PC-3 (cell line): ENCODE data around the gene NYAP2. TPM values are rescaled to one million over a fixed set of nuclear protein-coding genes. Genes with fewer than 3 reads are reported as not detected.

Experiments
- ATAC-seq: fragments of 200-7000 bp; cut with Tn5 transposase; 2 replicates; pipeline ENCODE4 v1.9.1; 2020; ENCODE audit warnings: mild to moderate bottlenecking, moderate library complexity
- BruUV-seq: library from RNA; stranded (reverse); fragments of 400-500 nt; replicated peaks from 2 replicates; lab custom pipeline; 2021; lab: Mats Ljungman, UMichigan
- CTCF ChIA-PET: fragments of 300-600 bp; sonication (Branson Sonifier 250); formaldehyde crosslinking; loops from one replicate; lab custom pipeline; 2022; ENCODE audit warnings: antibody characterized with exemption; lab: Charles Lee
- POLR2A ChIA-PET: fragments of 300-600 bp; sonication (Branson Sonifier 250); formaldehyde crosslinking; loops from one replicate; lab custom pipeline; 2022; ENCODE audit warnings: antibody characterized with exemption; ENCODE audit not compliant: unreplicated experiment; lab: Charles Lee
- DNase-seq: peaks from one replicate; pipeline ENCODE4 v3.0.0-alpha.2; 2015
- H2AFZ ChIP-seq: fragments of 300-600 bp; sonication (generic); 2 replicates; pipeline ENCODE4 v1.6.0; 2016; ENCODE audit warnings: antibody characterized with exemption, low read length
- H3F3A ChIP-seq: fragments of 300-600 bp; sonication (generic); one replicate; pipeline ENCODE4 v1.6.0; 2017; ENCODE audit warnings: antibody characterized with exemption, low read length, control low read depth, mild to moderate bottlenecking; ENCODE audit not compliant: unreplicated experiment
- H3K27ac ChIP-seq: fragments of 300-600 bp; sonication (generic); 2 replicates; pipeline ENCODE4 v1.5.1; 2016; ENCODE audit warnings: mild to moderate bottlenecking, low read length
- H3K27me3 ChIP-seq: fragments of 300-600 bp; sonication (generic); 2 replicates; pipeline ENCODE4 v1.6.1; 2016; ENCODE audit warnings: low read length, mixed read lengths
- H3K36me3 ChIP-seq: fragments of 300-600 bp; sonication (generic); 2 replicates; pipeline ENCODE4 v1.6.1; 2016; ENCODE audit warnings: low read depth, mixed run types, low read length, mixed read lengths
- H3K4me1 ChIP-seq: fragments of 300-600 bp; sonication (generic); 2 replicates; pipeline ENCODE4 v1.5.1; 2016; ENCODE audit warnings: low read length; ENCODE audit not compliant: insufficient read depth
- H3K4me2 ChIP-seq: fragments of 300-600 bp; sonication (generic); 2 replicates; pipeline ENCODE4 v1.6.0; 2016; ENCODE audit warnings: low read length
- H3K4me3 ChIP-seq: fragments of 300-600 bp; sonication (generic); 2 replicates; pipeline ENCODE4 v1.5.1; 2016; ENCODE audit warnings: mild to moderate bottlenecking, low read length, mixed read lengths
- H3K79me2 ChIP-seq: fragments of 300-600 bp; sonication (generic); 2 replicates; pipeline ENCODE4 v1.6.1; 2017; ENCODE audit warnings: low read length, mixed read lengths
- H3K9ac ChIP-seq: fragments of 300-600 bp; sonication (generic); 2 replicates; pipeline ENCODE4 v1.6.0; 2016; ENCODE audit warnings: mild to moderate bottlenecking, low read length
- H3K9me2 ChIP-seq: fragments of 300-600 bp; sonication (generic); replicated peaks from 2 replicates; pipeline ENCODE4 v1.6.1; 2016; ENCODE audit warnings: mixed run types, low read length, mixed read lengths
- H3K9me3 ChIP-seq: fragments of 300-600 bp; sonication (generic); 2 replicates; pipeline ENCODE4 v1.6.1; 2016; ENCODE audit warnings: low read length, mixed read lengths
- H4K20me1 ChIP-seq: fragments of 300-600 bp; sonication (generic); 2 replicates; pipeline ENCODE4 v1.6.1; 2016; ENCODE audit warnings: low read length, mixed read lengths
- EZH2 ChIP-seq: fragments of 300-600 bp; sonication (generic); IDR thresholded peaks from one replicate; pipeline ENCODE4 v1.6.1; 2017; ENCODE audit warnings: antibody characterized with exemption, mild to moderate bottlenecking, low read length; ENCODE audit not compliant: unreplicated experiment
- EZH2phosphoT487 ChIP-seq: fragments of 300-600 bp; sonication (generic); IDR thresholded peaks from 2 replicates; pipeline ENCODE4 v1.6.1; 2018; ENCODE audit warnings: mild to moderate bottlenecking, antibody characterized with exemption, low read length, borderline replicate concordance
- intact Hi-C: fragments of 100-400 bp; cut with micrococcal nuclease; formaldehyde crosslinking; loops from 2 replicates; pipeline ENCODE4 v1.9.0; 2023
- total RNA-seq: library from RNA; depleted of rRNA; stranded (reverse); fragments of >200 nt; gene quantifications from 2 replicates; pipeline ENCODE4 v1.2.3, GENCODE V29; 2014
- TF ChIP-seq, protein P1 (sequence below): fragments of 300-600 bp; sonication (generic); conservative IDR thresholded peaks from 2 replicates; pipeline ENCODE4 v1.5.1; 2017; ENCODE audit warnings: antibody characterized with exemption, low read depth, mild to moderate bottlenecking, low read length

NYAP2 gene
- total RNA-seq, 1 experiment from 2014 or later: not detected

DNA sequence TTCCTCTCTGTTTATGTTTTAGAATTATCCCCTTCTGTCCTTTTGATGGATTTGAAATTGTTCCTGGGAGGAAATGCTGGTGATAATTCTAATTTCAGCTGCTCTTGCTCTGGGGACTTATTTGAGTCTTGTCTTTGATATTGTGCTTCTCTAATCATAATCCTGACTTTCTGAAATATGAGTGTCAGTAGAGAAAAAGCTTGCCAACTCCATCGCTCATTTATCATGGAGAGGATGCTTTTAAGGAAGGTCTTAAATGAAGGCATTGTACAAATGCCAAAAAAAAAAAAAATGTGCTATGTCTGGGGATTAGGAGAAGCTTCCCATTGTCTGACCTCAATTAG is 159.5 kb downstream of the NYAP2 start:
- no peaks in the 10 kb centered on the region for H3K36me3 ChIP-seq
- H3K27me3 ChIP-seq: peaks cover 38% of the 10 kb centered on the region
- intact Hi-C loops: loop anchor here (10.0 kb wide), 1 partner anchor 434 kb away; no protein-coding TSS in a partner anchor
- no peaks in the 10 kb centered on the region for H3K9me3 ChIP-seq
- H3K4me1 ChIP-seq: peaks cover 7% of the 10 kb centered on the region; the same call in 1 of the 2 replicates
- H3K27ac ChIP-seq: no peak overlapping the region
- H3F3A ChIP-seq: no peaks in the 10 kb centered on the region
- H2AFZ ChIP-seq: no peak overlapping the region
- no peaks in the 10 kb centered on the region for H3K9me2 ChIP-seq
- ChIA-PET CTCF (no interaction called here), POLR2A (no interaction called here)
- no peaks in the 10 kb centered on the region for H3K79me2 ChIP-seq
- no peak for ATAC-seq
- no peaks in the 10 kb centered on the region for H4K20me1 ChIP-seq
- no TSS peak for BruUV-seq
- no peak overlapping the region for H3K4me2 ChIP-seq
- no peak for DNase-seq
- H3K9ac ChIP-seq: no peak overlapping the region
- no peak overlapping the region for H3K4me3 ChIP-seq
- TF ChIP-seq EZH2phosphoT487 (no peak), EZH2 (no peak)
- TF ChIP-seq, protein P1, sequence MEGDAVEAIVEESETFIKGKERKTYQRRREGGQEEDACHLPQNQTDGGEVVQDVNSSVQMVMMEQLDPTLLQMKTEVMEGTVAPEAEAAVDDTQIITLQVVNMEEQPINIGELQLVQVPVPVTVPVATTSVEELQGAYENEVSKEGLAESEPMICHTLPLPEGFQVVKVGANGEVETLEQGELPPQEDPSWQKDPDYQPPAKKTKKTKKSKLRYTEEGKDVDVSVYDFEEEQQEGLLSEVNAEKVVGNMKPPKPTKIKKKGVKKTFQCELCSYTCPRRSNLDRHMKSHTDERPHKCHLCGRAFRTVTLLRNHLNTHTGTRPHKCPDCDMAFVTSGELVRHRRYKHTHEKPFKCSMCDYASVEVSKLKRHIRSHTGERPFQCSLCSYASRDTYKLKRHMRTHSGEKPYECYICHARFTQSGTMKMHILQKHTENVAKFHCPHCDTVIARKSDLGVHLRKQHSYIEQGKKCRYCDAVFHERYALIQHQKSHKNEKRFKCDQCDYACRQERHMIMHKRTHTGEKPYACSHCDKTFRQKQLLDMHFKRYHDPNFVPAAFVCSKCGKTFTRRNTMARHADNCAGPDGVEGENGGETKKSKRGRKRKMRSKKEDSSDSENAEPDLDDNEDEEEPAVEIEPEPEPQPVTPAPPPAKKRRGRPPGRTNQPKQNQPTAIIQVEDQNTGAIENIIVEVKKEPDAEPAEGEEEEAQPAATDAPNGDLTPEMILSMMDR: no peak

DNA sequence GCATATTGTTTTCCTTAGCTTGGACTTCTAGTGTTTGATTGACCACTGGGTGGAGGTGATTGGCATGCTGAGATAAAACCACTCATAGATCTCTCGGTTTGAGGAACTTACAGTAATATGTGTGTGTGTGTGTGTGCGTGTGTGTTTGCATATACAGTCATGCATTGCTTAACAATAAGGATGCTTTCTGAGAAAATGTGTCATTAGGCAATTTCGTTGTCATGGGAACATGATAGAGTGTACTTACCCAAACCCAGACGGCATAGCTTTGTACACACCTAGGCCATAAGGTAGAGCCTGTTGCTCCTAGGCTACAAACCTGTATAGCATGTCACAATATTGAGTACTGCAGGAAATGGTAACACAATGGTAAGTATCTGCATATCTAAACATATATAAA is 167.3 kb downstream of the NYAP2 start:
- Histone ChIP-seq H3K27me3 (peaks cover 28% of the 10 kb centered on the region), H3K9ac (no peak overlapping the region), H3K4me2 (no peak overlapping the region), H4K20me1 (no peaks in the 10 kb centered on the region), H3K9me2 (no peaks in the 10 kb centered on the region), H3K9me3 (no peaks in the 10 kb centered on the region), H3K36me3 (no peaks in the 10 kb centered on the region), H3K4me1 (no peaks in the 10 kb centered on the region), H2AFZ (no peak overlapping the region), H3K4me3 (no peak overlapping the region), H3K27ac (no peak overlapping the region), H3F3A (no peaks in the 10 kb centered on the region), H3K79me2 (no peaks in the 10 kb centered on the region)
- no peak for ATAC-seq
- peak; percentile 26 for DNase-seq
- ChIA-PET CTCF (no interaction called here), POLR2A (no interaction called here)
- intact Hi-C loops: no loop called here
- BruUV-seq: no TSS peak
- no peak for TF ChIP-seq EZH2

DNA sequence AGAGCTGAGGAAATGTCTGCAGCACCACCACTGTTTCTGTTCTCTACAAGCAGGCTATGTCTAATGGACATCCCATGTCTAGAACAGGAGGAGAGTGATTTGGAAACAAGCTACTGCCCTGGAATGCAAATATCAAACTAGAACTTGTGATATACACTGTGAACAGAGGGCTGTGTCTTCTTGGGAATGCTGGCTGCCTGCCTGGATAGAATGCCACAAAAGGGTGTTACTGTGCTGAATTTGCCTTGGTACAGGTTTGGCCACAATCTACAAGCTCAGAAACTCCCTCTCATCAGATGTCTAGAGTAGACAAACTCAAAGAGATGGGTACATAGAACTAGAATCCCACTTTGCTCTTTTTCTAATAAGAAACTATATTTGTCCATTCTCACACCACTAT is 170.5 kb downstream of the NYAP2 start:
- no peak overlapping the region for H2AFZ ChIP-seq
- H3K79me2 ChIP-seq: no peaks in the 10 kb centered on the region
- H3K9me2 ChIP-seq: no peaks in the 10 kb centered on the region
- no peak overlapping the region for H3K4me3 ChIP-seq
- no TSS peak for BruUV-seq
- peaks cover 8% of the 10 kb centered on the region; the same call in 1 of the 2 replicates for H3K27me3 ChIP-seq
- no peaks in the 10 kb centered on the region for H3F3A ChIP-seq
- no peaks in the 10 kb centered on the region for H4K20me1 ChIP-seq
- ChIA-PET CTCF (no interaction called here), POLR2A (no interaction called here)
- no peaks in the 10 kb centered on the region for H3K36me3 ChIP-seq
- ATAC-seq (no peak), DNase-seq (no peak)
- no peaks in the 10 kb centered on the region for H3K9me3 ChIP-seq
- no peak overlapping the region for H3K27ac ChIP-seq
- intact Hi-C loops: no loop called here
- no peak overlapping the region for H3K4me2 ChIP-seq
- no peak overlapping the region for H3K9ac ChIP-seq
- TF ChIP-seq, protein P1: no peak
- no peak for TF ChIP-seq EZH2phosphoT487
- no peaks in the 10 kb centered on the region for H3K4me1 ChIP-seq
